Lung (tissue), 12 donors: Measurements from ENCODE around the gene ALKBH4. TPM values are rescaled to one million over a fixed set of nuclear protein-coding genes. Genes with fewer than 3 reads are reported as not detected.
A peak's percentile ranks its signal among the peaks of the same experiment; 100 is the strongest.
"Not testable (repeated sequence)": the region's sequence is repeated elsewhere in the genome, so short reads cannot be mapped to it uniquely, and the experiment has no call there.

Experiments used
- ATAC-seq: fragments of 200-7000 bp; cut with Tn5 transposase; one replicate; pipeline ENCODE4 v1.9.1; 2020; ENCODE audit warnings: moderate number of reproducible peaks; ENCODE audit not compliant: insufficient read depth, low FRiP score
- DNase-seq, 3 donors: peaks; one replicate each; pipeline ENCODE4 v3.0.0-alpha.2; 2013 to 2017
- H3K27ac ChIP-seq, 2 donors: one replicate each; pipeline ENCODE4 v1.5.1; 2013; ENCODE audit warnings: mild to moderate bottlenecking in 2 of 2, moderate library complexity in 2 of 2, control low read depth in 1 of 2, inconsistent platforms in 1 of 2, low read depth in 1 of 2, low read length in 1 of 2
- H3K27me3 ChIP-seq, 3 donors: one replicate each; pipeline ENCODE4 v1.5.1; 2013; ENCODE audit warnings: low read length in 2 of 3; ENCODE audit not compliant: control insufficient read depth in 3 of 3, insufficient read depth in 3 of 3
- H3K36me3 ChIP-seq, 4 donors: one replicate each; pipeline ENCODE4 v1.5.1; 2013; ENCODE audit warnings: low read length in 4 of 4, mild to moderate bottlenecking in 1 of 4, moderate library complexity in 1 of 4; ENCODE audit not compliant: control insufficient read depth in 4 of 4, insufficient read depth in 4 of 4
- H3K4me1 ChIP-seq, 5 donors: one replicate each; pipeline ENCODE4 v1.5.1; 2013; ENCODE audit warnings: low read length in 5 of 5, mild to moderate bottlenecking in 2 of 5, moderate library complexity in 1 of 5; ENCODE audit not compliant: control insufficient read depth in 5 of 5, insufficient read depth in 5 of 5
- H3K4me3 ChIP-seq: one replicate; pipeline ENCODE4 v1.5.1; 2013; ENCODE audit warnings: mild to moderate bottlenecking, control low read depth, moderate library complexity
- H3K9ac ChIP-seq, 2 donors: one replicate each; pipeline ENCODE4 v1.5.1; 2013; ENCODE audit warnings: low read length in 2 of 2, control low read depth in 1 of 2; ENCODE audit not compliant: insufficient read depth in 1 of 2
- H3K9me3 ChIP-seq, 4 donors: one replicate each; pipeline ENCODE4 v1.5.1; 2013; ENCODE audit warnings: low read length in 3 of 4, mild to moderate bottlenecking in 1 of 4, moderate library complexity in 1 of 4; ENCODE audit not compliant: control insufficient read depth in 4 of 4, insufficient read depth in 3 of 4
- CTCF ChIP-seq: IDR thresholded peaks from 2 replicates; pipeline ENCODE4 v1.5.1; 2012; ENCODE audit warnings: mild to moderate bottlenecking; ENCODE audit errors: control extremely low read depth, extremely low read depth
- WGBS, 2 donors: extraction: QIAGEN DNeasy Blood & Tissue Kit; methylation state at CpG; one replicate each; pipeline ENCODE4 v1.1.7; 2013; 5-methylcytosine and 5-hydroxymethylcytosine counted together
- polyA plus RNA-seq, 2 donors: library from polyadenylated mRNA; stranded (reverse); fragments of 200-250 nt; gene quantifications; one replicate each; pipeline ENCODE4 v1.2.1, GENCODE V29; 2013
- total RNA-seq, 2 donors: library from RNA; depleted of rRNA in 1 of 2; stranded (reverse); fragments of >200 nt in 1 of 2; gene quantifications; one replicate each; pipeline ENCODE4 v1.2.1, GENCODE V29; 2014 to 2021
- donor health status: control.
- donor health status: control.
- donor health status: Bipolar disorder and iron deficiency.
- donor health status: healthy.
- donor health status: DM: yes; HTN: yes; CAD: no.

ALKBH4 gene
- total and polyA plus RNA-seq, 4 donors = 7.9 to 13.8 (median 10.3) TPM

- not testable (repeated sequence) for H3K4me1 ChIP-seq, H3K4me3 ChIP-seq, H3K27me3 ChIP-seq, H3K9ac ChIP-seq, ATAC-seq, DNase-seq, H3K9me3 ChIP-seq, H3K27ac ChIP-seq, H3K36me3 ChIP-seq
- WGBS, 2 donors = no CpG with 5 or more reads among the region's 5 CpGs
Measured at GRCh38 chr7:102484317-102484716, 19.7 kb upstream of the ALKBH4 start.

- H3K36me3 ChIP-seq, H3K27ac ChIP-seq, H3K27me3 ChIP-seq, ATAC-seq, H3K4me3 ChIP-seq, H3K4me1 ChIP-seq, H3K9ac ChIP-seq, DNase-seq, H3K9me3 ChIP-seq: not testable (repeated sequence)
- WGBS, 2 donors = no CpG with 5 or more reads among the region's 10 CpGs
Measured at GRCh38 chr7:102481962-102482361, 17.3 kb upstream of the ALKBH4 start.

- H3K4me3 ChIP-seq, ATAC-seq, DNase-seq, H3K27me3 ChIP-seq, H3K9me3 ChIP-seq, H3K27ac ChIP-seq, H3K9ac ChIP-seq, H3K36me3 ChIP-seq, H3K4me1 ChIP-seq: not testable (repeated sequence)
- TF ChIP-seq CTCF = peak; percentile 7
- 5 to 8% methylated on average over 6 to 8 of the region's 11 CpGs for WGBS, 2 donors
Measured at GRCh38 chr7:102479982-102480637, 15.4 kb upstream of the ALKBH4 start.

GRCh38 chr7:102479209-102479584 lies 14.5 kb upstream of the ALKBH4 start:
- not testable (repeated sequence) for H3K27me3 ChIP-seq, H3K9ac ChIP-seq, ATAC-seq, H3K9me3 ChIP-seq, H3K27ac ChIP-seq, DNase-seq, H3K4me3 ChIP-seq, H3K36me3 ChIP-seq, H3K4me1 ChIP-seq
- WGBS, 2 donors = 0% methylated on average over 2 of the region's 10 CpGs

GRCh38 chr7:102478314-102479208 lies 13.9 kb upstream of the ALKBH4 start, which contains the start of gene POLR2J:
POLR2J (minus strand) TSS chr7:102478922; CDS start chr7:102478860, 62 bp downstream.
- WGBS, 2 donors = 0% methylated on average over 23 to 54 of the region's 72 CpGs
- ATAC-seq = peak; percentile 94
- H3K27ac ChIP-seq, H3K27me3 ChIP-seq, H3K36me3 ChIP-seq, H3K4me1 ChIP-seq, H3K9ac ChIP-seq, H3K9me3 ChIP-seq: not testable (repeated sequence)
- peak within 1 kb of the TSS; percentile 39 for H3K4me3 ChIP-seq
- DNase-seq = peak; percentile 44 to 94 (median 93)
- TF ChIP-seq CTCF = peak; percentile 34

- not testable (repeated sequence) for H3K9me3 ChIP-seq, H3K4me3 ChIP-seq, H3K27ac ChIP-seq, H3K27me3 ChIP-seq, H3K4me1 ChIP-seq, ATAC-seq, H3K9ac ChIP-seq, DNase-seq
- WGBS, 2 donors = 79 to 85% methylated on average over 9 of the region's 19 CpGs
- H3K36me3 ChIP-seq = peaks cover 0 to 19% (median 2%) of the 10 kb centered on the region in 4 donors
Measured at GRCh38 chr7:102474736-102475435, 10.2 kb upstream of the ALKBH4 start.
